Neural cell (in vitro differentiated cells): ENCODE measurements around the gene DACH1.

ENCODE experiments used
- CTCF ChIP-seq: fragments of 450-650 bp; IDR thresholded peaks from 2 replicates; pipeline ENCODE4 v1.5.1; 2014; ENCODE audit warnings: antibody characterized with exemption, mild to moderate bottlenecking, moderate library complexity; ENCODE audit not compliant: poor library complexity, severe bottlenecking
- EP300 ChIP-seq: fragments of 450-650 bp; conservative IDR thresholded peaks from 2 replicates; pipeline ENCODE4 v1.6.1; 2014; ENCODE audit warnings: antibody characterized with exemption, mild to moderate bottlenecking, moderate library complexity; ENCODE audit not compliant: poor library complexity, severe bottlenecking
- EZH2 ChIP-seq: fragments of 200-600, 300-800 bp; shearing (Covaris generic), sonication (generic); IDR thresholded peaks from 2 replicates; pipeline ENCODE4 v1.6.1; 2014; ENCODE audit warnings: antibody characterized with exemption, low read length, borderline replicate concordance, mild to moderate bottlenecking; ENCODE audit not compliant: insufficient read depth, poor library complexity, severe bottlenecking
- SMC3 ChIP-seq: fragments of 450-650 bp; conservative IDR thresholded peaks from 2 replicates; pipeline ENCODE4 v1.6.1; 2014; ENCODE audit warnings: antibody characterized with exemption, mild to moderate bottlenecking, moderate library complexity; ENCODE audit not compliant: poor library complexity

GRCh38 chr13:71499235-71499634 is 367.8 kb downstream of the DACH1 start:
- no peak for TF ChIP-seq EP300
- TF ChIP-seq CTCF: no peak
- no peak for TF ChIP-seq EZH2
- TF ChIP-seq SMC3: no peak
